Activated CD8-positive, alpha-beta T cell treated with anti-CD3 and anti-CD28 coated beads for 36 hours (primary cell): ENCODE data around the gene CPSF4. TPM values are rescaled to one million over a fixed set of nuclear protein-coding genes. Genes with fewer than 3 reads are reported as not detected.

Source experiments
- ATAC-seq: fragments of 200-7000 bp; cut with Tn5 transposase; one replicate; pipeline ENCODE4 v1.10.0; 2021; ENCODE audit warnings: mild to moderate bottlenecking, moderate library complexity
- CTCF ChIA-PET: fragments of 350-600 bp; sonication (Branson Sonifier 250); formaldehyde crosslinking; loops from one replicate; lab custom pipeline; 2021; ENCODE audit warnings: antibody characterized with exemption; lab: Charles Lee
- POLR2A ChIA-PET: fragments of 350-600 bp; sonication (Branson Sonifier 250); formaldehyde crosslinking; loops from one replicate; lab custom pipeline; 2021; ENCODE audit warnings: antibody characterized with exemption; lab: Charles Lee
- DNase-seq: peaks from one replicate; pipeline ENCODE4 v3.0.0-alpha.2; 2020
- H3K27ac Mint-ChIP-seq: one replicate; pipeline ENCODE4 v1.8.0; 2021; ENCODE audit warnings: mild to moderate bottlenecking, mixed read lengths
- H3K27me3 Mint-ChIP-seq: one replicate; pipeline ENCODE4 v1.8.0; 2021; ENCODE audit warnings: mixed read lengths
- H3K36me3 Mint-ChIP-seq: one replicate; pipeline ENCODE4 v1.8.0; 2021; ENCODE audit warnings: low read depth, mixed read lengths
- H3K4me1 Mint-ChIP-seq: one replicate; pipeline ENCODE4 v1.8.0; 2021; ENCODE audit warnings: low read depth, mixed read lengths
- H3K4me3 Mint-ChIP-seq: one replicate; pipeline ENCODE4 v1.8.0; 2021; ENCODE audit warnings: mild to moderate bottlenecking, moderate library complexity, mixed read lengths
- H3K9me3 Mint-ChIP-seq: one replicate; pipeline ENCODE4 v1.8.0; 2021; ENCODE audit warnings: mixed read lengths
- intact Hi-C: fragments of 100-400 bp; cut with micrococcal nuclease; formaldehyde crosslinking; loops from one replicate; pipeline ENCODE4 v1.10.0; 2022
- total RNA-seq, 2 experiments: library from RNA; stranded (reverse); gene quantifications; one replicate each; pipeline ENCODE4 v1.2.3, GENCODE V29; 2021
- TF ChIP-seq, protein P1 (sequence below): fragments of 200-600 bp; IDR thresholded peaks from one replicate; pipeline ENCODE4 v1.8.0; 2022; ENCODE audit warnings: antibody characterized with exemption, mild to moderate bottlenecking

The CPSF4 gene
- total RNA-seq, 2 experiments from 2014 or later: 62.3 to 64.6 TPM

- Mint-ChIP-seq H3K36me3 (peaks cover 35% of the 10 kb centered on the region), H3K27ac (no peak overlapping the region)
- CTCF ChIA-PET: no interaction called here
Measured at GRCh38 chr7:99457050-99457649, 18.4 kb downstream of the CPSF4 start.

GRCh38 chr7:99457650-99458493 is 19.1 kb downstream of the CPSF4 start:
- TF ChIP-seq, protein P1, sequence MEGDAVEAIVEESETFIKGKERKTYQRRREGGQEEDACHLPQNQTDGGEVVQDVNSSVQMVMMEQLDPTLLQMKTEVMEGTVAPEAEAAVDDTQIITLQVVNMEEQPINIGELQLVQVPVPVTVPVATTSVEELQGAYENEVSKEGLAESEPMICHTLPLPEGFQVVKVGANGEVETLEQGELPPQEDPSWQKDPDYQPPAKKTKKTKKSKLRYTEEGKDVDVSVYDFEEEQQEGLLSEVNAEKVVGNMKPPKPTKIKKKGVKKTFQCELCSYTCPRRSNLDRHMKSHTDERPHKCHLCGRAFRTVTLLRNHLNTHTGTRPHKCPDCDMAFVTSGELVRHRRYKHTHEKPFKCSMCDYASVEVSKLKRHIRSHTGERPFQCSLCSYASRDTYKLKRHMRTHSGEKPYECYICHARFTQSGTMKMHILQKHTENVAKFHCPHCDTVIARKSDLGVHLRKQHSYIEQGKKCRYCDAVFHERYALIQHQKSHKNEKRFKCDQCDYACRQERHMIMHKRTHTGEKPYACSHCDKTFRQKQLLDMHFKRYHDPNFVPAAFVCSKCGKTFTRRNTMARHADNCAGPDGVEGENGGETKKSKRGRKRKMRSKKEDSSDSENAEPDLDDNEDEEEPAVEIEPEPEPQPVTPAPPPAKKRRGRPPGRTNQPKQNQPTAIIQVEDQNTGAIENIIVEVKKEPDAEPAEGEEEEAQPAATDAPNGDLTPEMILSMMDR: no peak
- Mint-ChIP-seq H3K4me3 (no peak overlapping the region), H3K36me3 (peaks cover 38% of the 10 kb centered on the region), H3K27me3 (no peaks in the 10 kb centered on the region), H3K4me1 (peaks cover 17% of the 10 kb centered on the region), H3K9me3 (no peaks in the 10 kb centered on the region), H3K27ac (peak overlapping the region; percentile 46)
- ChIA-PET POLR2A (interaction anchor here (1.8 kb wide), 1 partner anchor 14 kb away, joined by 8 read pairs; no protein-coding TSS in a partner anchor), CTCF (interaction anchor here (1.0 kb wide), 1 partner anchor 46 kb away, joined by 3 read pairs; the partner anchor contains the start of gene ZKSCAN5)
- DNase-seq (no peak), ATAC-seq (no peak)
- intact Hi-C loops: no loop called here

More at GRCh38 chr7:99457050-99457649, 18.4 kb downstream of the CPSF4 start:
- Mint-ChIP-seq H3K9me3 (no peaks in the 10 kb centered on the region), H3K4me1 (peaks cover 13% of the 10 kb centered on the region), H3K4me3 (no peak overlapping the region), H3K27me3 (no peaks in the 10 kb centered on the region)
- TF ChIP-seq, protein P1: no peak
- POLR2A ChIA-PET: interaction anchor here (0.6 to 1.8 kb wide), 2 partner anchors 9 to 13 kb away, joined by 3 to 8 read pairs; no protein-coding TSS in a partner anchor
- ATAC-seq (no peak), DNase-seq (no peak)
- intact Hi-C loops: no loop called here

GRCh38 chr7:99459087-99459486 is 20.3 kb downstream of the CPSF4 start:
- ChIA-PET CTCF (interaction anchor here (1.0 to 2.3 kb wide), 2 partner anchors 16 to 45 kb away, joined by 3 to 7 read pairs; partner anchors contain the start of gene ZKSCAN5), POLR2A (interaction anchor here (0.8 kb wide), 1 partner anchor 9 kb away, joined by 3 read pairs; no protein-coding TSS in a partner anchor)
- ATAC-seq (peak; percentile 81), DNase-seq (peak; percentile 62)
- no peaks in the 10 kb centered on the region for H3K27me3 Mint-ChIP-seq
- intact Hi-C loops: no loop called here
- peaks cover 23% of the 10 kb centered on the region for H3K4me1 Mint-ChIP-seq
- no peaks in the 10 kb centered on the region for H3K9me3 Mint-ChIP-seq
- H3K4me3 Mint-ChIP-seq: no peak overlapping the region
- peaks cover 42% of the 10 kb centered on the region for H3K36me3 Mint-ChIP-seq
- H3K27ac Mint-ChIP-seq: peak overlapping the region; percentile 12
- TF ChIP-seq, protein P1: peak; percentile 48

GRCh38 chr7:99460651-99461050 is 21.9 kb downstream of the CPSF4 start:
- intact Hi-C loops: no loop called here
- ChIA-PET POLR2A (interaction anchor here (1.3 kb wide), 1 partner anchor 43 kb away, joined by 3 read pairs; the partner anchor contains the start of gene ZKSCAN5), CTCF (interaction anchor here (1.5 to 2.3 kb wide), 2 partner anchors 17 to 40 kb away, joined by 4 to 7 read pairs; no protein-coding TSS in a partner anchor)
- Mint-ChIP-seq H3K36me3 (peaks cover 43% of the 10 kb centered on the region), H3K27me3 (no peaks in the 10 kb centered on the region), H3K4me1 (peaks cover 29% of the 10 kb centered on the region), H3K9me3 (no peaks in the 10 kb centered on the region), H3K27ac (peak overlapping the region; percentile 5), H3K4me3 (no peak overlapping the region)
- DNase-seq (no peak), ATAC-seq (no peak)
- TF ChIP-seq, protein P1: no peak
